SK-N-SH (cell line): ENCODE results near the gene C8G.

Experiments used
- CTCF ChIP-seq: fragments of 200-600 bp; sonication (generic); IDR thresholded peaks from 2 replicates; pipeline ENCODE4 v1.6.1; 2017; ENCODE audit warnings: antibody characterized with exemption, mild to moderate bottlenecking, moderate library complexity
- RCOR1 ChIP-seq: fragments of 150-350 bp; IDR thresholded peaks from 2 replicates; pipeline ENCODE4 v1.6.1; 2017; ENCODE audit warnings: antibody characterized with exemption, low read length
- REST ChIP-seq: IDR thresholded peaks from 2 replicates; pipeline ENCODE4 v1.6.1; 2012; ENCODE audit warnings: mild to moderate bottlenecking, low read depth, low read length, moderate library complexity

- TF ChIP-seq REST (no peak), RCOR1 (no peak), CTCF (no peak)
These were observed 21.2 kb upstream of the C8G start for GRCh38 chr9:136923881-136924280.
